ENCODE measurements around the gene ASPN. TPM values are rescaled to one million over a fixed set of nuclear protein-coding genes. Genes with fewer than 3 reads are reported as not detected.

The ASPN gene
- total RNA-seq, 1 experiment from 2014 or later: 0.26 TPM

DNA sequence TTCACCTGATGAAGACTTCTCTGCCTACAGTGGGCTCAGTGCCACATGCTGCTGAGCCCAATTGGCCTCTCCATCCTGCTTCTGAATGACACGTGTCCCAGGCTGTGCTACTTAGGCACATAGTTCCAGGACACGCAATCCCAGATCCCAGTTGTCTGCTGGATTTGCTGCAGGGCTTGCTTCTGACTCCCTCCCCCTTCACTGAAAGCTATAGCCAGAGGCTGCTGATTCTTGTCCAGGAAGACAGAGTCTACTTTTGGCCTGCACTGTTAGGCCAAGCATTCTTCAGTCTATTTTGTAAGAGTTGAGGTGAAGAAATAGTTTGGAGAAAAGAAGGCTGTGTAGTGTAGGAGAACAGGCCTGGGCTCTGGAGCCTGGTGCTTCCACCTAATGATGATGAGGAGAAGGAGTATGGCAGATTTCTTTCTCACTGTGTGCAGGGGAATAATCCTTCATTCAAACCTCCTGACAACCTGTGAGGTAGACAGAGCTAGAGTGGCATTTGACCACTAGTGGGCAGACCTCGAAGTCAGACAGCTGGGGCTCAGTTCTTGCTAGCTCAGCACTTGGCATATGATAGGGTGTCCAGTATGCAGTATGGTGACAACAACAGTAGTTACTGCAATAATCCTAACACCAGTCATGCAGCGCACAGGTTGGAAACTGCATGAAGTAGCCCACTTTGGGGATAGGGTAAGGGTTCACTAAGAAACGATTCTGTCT lies 19.5 kb upstream of the ASPN start:
- Histone ChIP-seq H3K4me3 (ENCODE audit: low read depth, low read length, poor library complexity, severe bottlenecking) (no peak overlapping the region), H3K9me3 (ENCODE audit: low read depth, low read length, poor library complexity, severe bottlenecking) (no peaks in the 10 kb centered on the region), H3K27me3 (replicated peaks; ENCODE audit: insufficient read depth, low read depth, low read length, poor library complexity) (no peaks in the 10 kb centered on the region), H3K36me3 (ENCODE audit: insufficient read depth, low read length, poor library complexity, severe bottlenecking) (no peaks in the 10 kb centered on the region), H3K4me1 (ENCODE audit: insufficient read depth, low read length, poor library complexity, severe bottlenecking) (no peaks in the 10 kb centered on the region), H3K27ac (ENCODE audit: low read depth, low read length, poor library complexity, severe bottlenecking) (no peak overlapping the region)
- peak; percentile 65 for TF ChIP-seq CTCF (conservative IDR thresholded peaks at IDR 0.05; ENCODE audit: low read depth, low read length)
- TF ChIP-seq EZH2 (IDR thresholded peaks at IDR 0.05; ENCODE audit: borderline replicate concordance, low read depth, low read length, poor library complexity, severe bottlenecking): no peak
- BruUV-seq (replicated peaks): no TSS peak
- intact Hi-C loops (cut with micrococcal nuclease; ENCODE audit: unreplicated experiment): no loop called here
- POLR2A ChIA-PET (ENCODE audit: low non-redundant PET): interaction anchor here (0.6 kb wide), 1 partner anchor 150 kb away, joined by 11 read pairs; no protein-coding TSS in a partner anchor
- CTCF ChIA-PET: interaction anchor here (0.6 kb wide), 1 partner anchor 387 kb away, joined by 4 read pairs; the partner anchor contains the start of gene SPTLC1
- DNase-seq (ENCODE audit: low spot score): peak; percentile 30

DNA sequence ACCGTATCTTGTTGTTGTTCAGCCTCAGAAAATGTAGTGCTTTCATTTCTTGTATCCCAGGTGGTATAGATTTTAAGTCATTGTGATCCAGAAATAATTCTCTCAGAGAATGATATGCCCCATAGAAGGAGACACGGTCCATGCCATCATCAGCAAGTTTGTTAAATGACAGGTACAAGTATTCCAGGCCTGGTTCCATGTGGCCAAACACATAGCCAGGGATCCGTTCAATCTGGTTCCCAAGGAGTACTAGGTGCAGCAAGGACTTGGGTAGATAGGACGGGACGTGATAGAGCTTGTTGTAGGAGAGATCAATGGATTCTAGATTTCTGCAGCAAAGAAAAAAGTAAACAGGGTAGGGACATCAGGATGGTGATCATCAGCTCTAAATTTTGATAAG lies 18.4 kb upstream of the ASPN start:
- POLR2A ChIA-PET (ENCODE audit: low non-redundant PET): interaction anchor here (0.6 kb wide), 1 partner anchor 10 kb away, joined by 3 read pairs; no protein-coding TSS in a partner anchor
- intact Hi-C loops (cut with micrococcal nuclease; ENCODE audit: unreplicated experiment): no loop called here
- H3K36me3 ChIP-seq (ENCODE audit: insufficient read depth, low read length, poor library complexity, severe bottlenecking): no peaks in the 10 kb centered on the region

GRCh38 chr9:92499701-92500100 lies 17.4 kb upstream of the ASPN start:
- ChIA-PET POLR2A (ENCODE audit: low non-redundant PET) (no interaction called here), CTCF (no interaction called here)
- no peaks in the 10 kb centered on the region for H3K9me3 ChIP-seq (ENCODE audit: low read depth, low read length, poor library complexity, severe bottlenecking)
- H3K27ac ChIP-seq (ENCODE audit: low read depth, low read length, poor library complexity, severe bottlenecking): no peak overlapping the region
- no TSS peak for BruUV-seq (replicated peaks)
- no peaks in the 10 kb centered on the region for H3K36me3 ChIP-seq (ENCODE audit: insufficient read depth, low read length, poor library complexity, severe bottlenecking)
- H3K4me1 ChIP-seq (ENCODE audit: insufficient read depth, low read length, poor library complexity, severe bottlenecking): no peaks in the 10 kb centered on the region
- DNase-seq (ENCODE audit: low spot score): no peak
- no peaks in the 10 kb centered on the region for H3K27me3 ChIP-seq (replicated peaks; ENCODE audit: insufficient read depth, low read depth, low read length, poor library complexity)
- H3K4me3 ChIP-seq (ENCODE audit: low read depth, low read length, poor library complexity, severe bottlenecking): no peak overlapping the region
- TF ChIP-seq CTCF (conservative IDR thresholded peaks at IDR 0.05; ENCODE audit: low read depth, low read length) (no peak), EZH2 (IDR thresholded peaks at IDR 0.05; ENCODE audit: borderline replicate concordance, low read depth, low read length, poor library complexity, severe bottlenecking) (no peak)
- intact Hi-C loops (cut with micrococcal nuclease; ENCODE audit: unreplicated experiment): no loop called here

More for the DNA sequence above, 18.4 kb upstream of the ASPN start:
- no peaks in the 10 kb centered on the region for H3K4me1 ChIP-seq (ENCODE audit: insufficient read depth, low read length, poor library complexity, severe bottlenecking)
- no peak for DNase-seq (ENCODE audit: low spot score)
- no peaks in the 10 kb centered on the region for H3K9me3 ChIP-seq (ENCODE audit: low read depth, low read length, poor library complexity, severe bottlenecking)
- CTCF ChIA-PET: no interaction called here
- H3K4me3 ChIP-seq (ENCODE audit: low read depth, low read length, poor library complexity, severe bottlenecking): no peak overlapping the region
- no TSS peak for BruUV-seq (replicated peaks)
- no peaks in the 10 kb centered on the region for H3K27me3 ChIP-seq (replicated peaks; ENCODE audit: insufficient read depth, low read depth, low read length, poor library complexity)
- TF ChIP-seq EZH2 (IDR thresholded peaks at IDR 0.05; ENCODE audit: borderline replicate concordance, low read depth, low read length, poor library complexity, severe bottlenecking): no peak
- TF ChIP-seq CTCF (conservative IDR thresholded peaks at IDR 0.05; ENCODE audit: low read depth, low read length): no peak
- H3K27ac ChIP-seq (ENCODE audit: low read depth, low read length, poor library complexity, severe bottlenecking): no peak overlapping the region

Measured in A673 (cell line).